NT2/D1 (cell line): ENCODE measurements around the gene FANCE.

Source experiments
- SUZ12 ChIP-seq: IDR thresholded peaks from 2 replicates; pipeline ENCODE4 v1.6.1; 2011; ENCODE audit not compliant: insufficient read length, insufficient read depth; ENCODE audit errors: extremely low read depth
- YY1 ChIP-seq: IDR thresholded peaks from 2 replicates; pipeline ENCODE4 v1.6.1; 2011; ENCODE audit not compliant: insufficient read length, insufficient read depth
- ZNF274 ChIP-seq: IDR thresholded peaks from 2 replicates; pipeline ENCODE4 v1.6.1; 2011; ENCODE audit warnings: mild to moderate bottlenecking, low read depth, low read length

GRCh38 chr6:35411066-35411465 lies 41.1 kb upstream of the FANCE start:
- no peak for TF ChIP-seq YY1
- TF ChIP-seq SUZ12 = no peak
- no peak for TF ChIP-seq ZNF274
